ENCODE data around the gene ZNF541. TPM values are rescaled to one million over a fixed set of nuclear protein-coding genes. Genes with fewer than 3 reads are reported as not detected.

ZNF541 gene
- polyA plus RNA-seq, 1 donor from 2014 or later: not detected

GRCh38 chr19:47572635-47573034 lies 313 bp downstream of the ZNF541 start:
- TF ChIP-seq CTCF (IDR thresholded peaks at IDR 0.05; ENCODE audit: poor library complexity, severe bottlenecking): no peak
- TF ChIP-seq EZH2 (IDR thresholded peaks at IDR 0.05; ENCODE audit: borderline replicate concordance, insufficient read depth, low read length, poor library complexity, severe bottlenecking): no peak
- no peak for TF ChIP-seq EP300 (conservative IDR thresholded peaks at IDR 0.05; ENCODE audit: poor library complexity, severe bottlenecking)
- TF ChIP-seq REST (IDR thresholded peaks at IDR 0.05; ENCODE audit: borderline replicate concordance): no peak
- TF ChIP-seq POLR2AphosphoS5 (IDR thresholded peaks at IDR 0.05): no peak
- no peak for TF ChIP-seq TAF1 (IDR thresholded peaks at IDR 0.05; ENCODE audit: low read depth)
- no peak for TF ChIP-seq RAD21 (conservative IDR thresholded peaks at IDR 0.05)
- no peak for TF ChIP-seq SMC3 (conservative IDR thresholded peaks at IDR 0.05; ENCODE audit: poor library complexity)
- Histone ChIP-seq H3K9me3 (ENCODE audit: low read length) (no peaks in the 10 kb centered on the region), H3K9ac (ENCODE audit: low read length) (no peak overlapping the region), H3K36me3 (ENCODE audit: insufficient read depth, low read length) (no peaks in the 10 kb centered on the region), H3F3A (ENCODE audit: insufficient read depth, low read length, poor library complexity, severe bottlenecking) (no peaks in the 10 kb centered on the region), H4K20me1 (ENCODE audit: insufficient read depth) (no peaks in the 10 kb centered on the region), H3K4me3 (ENCODE audit: low read length) (no peak overlapping the region), H3K9me2 (ENCODE audit: insufficient read depth, low read length) (no peaks in the 10 kb centered on the region), H3K79me2 (replicated peaks; ENCODE audit: insufficient read depth, low read length) (no peaks in the 10 kb centered on the region), H2AFZ (ENCODE audit: low read depth, low read length) (no peak overlapping the region), H3K27ac (ENCODE audit: low read length) (no peak overlapping the region), H3K4me2 (ENCODE audit: low read length) (no peak overlapping the region), H3K27me3 (ENCODE audit: insufficient read depth, low read depth, low read length) (no peaks in the 10 kb centered on the region)

- Histone ChIP-seq H3K9me3 (ENCODE audit: low read length) (no peaks in the 10 kb centered on the region), H3K36me3 (ENCODE audit: insufficient read depth, low read length) (no peaks in the 10 kb centered on the region), H3K9me2 (ENCODE audit: insufficient read depth, low read length) (no peaks in the 10 kb centered on the region), H3K27ac (ENCODE audit: low read length) (no peak overlapping the region), H3K4me2 (ENCODE audit: low read length) (no peak overlapping the region), H2AFZ (ENCODE audit: low read depth, low read length) (no peak overlapping the region), H3F3A (ENCODE audit: insufficient read depth, low read length, poor library complexity, severe bottlenecking) (no peaks in the 10 kb centered on the region), H3K27me3 (ENCODE audit: insufficient read depth, low read depth, low read length) (no peaks in the 10 kb centered on the region), H3K4me3 (ENCODE audit: low read length) (no peak overlapping the region), H4K20me1 (ENCODE audit: insufficient read depth) (no peaks in the 10 kb centered on the region), H3K79me2 (replicated peaks; ENCODE audit: insufficient read depth, low read length) (no peaks in the 10 kb centered on the region), H3K9ac (ENCODE audit: low read length) (no peak overlapping the region)
- TF ChIP-seq MXI1 (conservative IDR thresholded peaks at IDR 0.05; ENCODE audit: poor library complexity, severe bottlenecking): no peak
- TF ChIP-seq POLR2AphosphoS5 (IDR thresholded peaks at IDR 0.05): no peak
- no peak for TF ChIP-seq SMC3 (conservative IDR thresholded peaks at IDR 0.05; ENCODE audit: poor library complexity)
- TF ChIP-seq EP300 (conservative IDR thresholded peaks at IDR 0.05; ENCODE audit: poor library complexity, severe bottlenecking): no peak
Measured at GRCh38 chr19:47569331-47569730, 3.6 kb downstream of the ZNF541 start.

- H3K36me3 ChIP-seq (ENCODE audit: insufficient read depth, low read length): no peaks in the 10 kb centered on the region
- H3K27ac ChIP-seq (ENCODE audit: low read length): no peak overlapping the region
- H3K4me3 ChIP-seq (ENCODE audit: low read length): no peak overlapping the region
- no peaks in the 10 kb centered on the region for H3K27me3 ChIP-seq (ENCODE audit: insufficient read depth, low read depth, low read length)
- no peaks in the 10 kb centered on the region for H4K20me1 ChIP-seq (ENCODE audit: insufficient read depth)
- no peak for TF ChIP-seq EP300 (conservative IDR thresholded peaks at IDR 0.05; ENCODE audit: poor library complexity, severe bottlenecking)
- no peak for TF ChIP-seq POLR2AphosphoS5 (IDR thresholded peaks at IDR 0.05)
- no peak for TF ChIP-seq SMC3 (conservative IDR thresholded peaks at IDR 0.05; ENCODE audit: poor library complexity)
- TF ChIP-seq EZH2 (IDR thresholded peaks at IDR 0.05; ENCODE audit: borderline replicate concordance, insufficient read depth, low read length, poor library complexity, severe bottlenecking): no peak
- no peak for TF ChIP-seq TAF1 (IDR thresholded peaks at IDR 0.05; ENCODE audit: low read depth)
- TF ChIP-seq REST (IDR thresholded peaks at IDR 0.05; ENCODE audit: borderline replicate concordance): no peak
- no peak for TF ChIP-seq CTCF (IDR thresholded peaks at IDR 0.05; ENCODE audit: poor library complexity, severe bottlenecking)
- no peak for TF ChIP-seq RAD21 (conservative IDR thresholded peaks at IDR 0.05)
- no peak for TF ChIP-seq MXI1 (conservative IDR thresholded peaks at IDR 0.05; ENCODE audit: poor library complexity, severe bottlenecking)
- H3F3A ChIP-seq (ENCODE audit: insufficient read depth, low read length, poor library complexity, severe bottlenecking): no peaks in the 10 kb centered on the region
- no peaks in the 10 kb centered on the region for H3K9me2 ChIP-seq (ENCODE audit: insufficient read depth, low read length)
- no peaks in the 10 kb centered on the region for H3K79me2 ChIP-seq (replicated peaks; ENCODE audit: insufficient read depth, low read length)
- no peak overlapping the region for H3K4me2 ChIP-seq (ENCODE audit: low read length)
- H3K9me3 ChIP-seq (ENCODE audit: low read length): no peaks in the 10 kb centered on the region
- H3K9ac ChIP-seq (ENCODE audit: low read length): no peak overlapping the region
- no peak overlapping the region for H2AFZ ChIP-seq (ENCODE audit: low read depth, low read length)
Measured at GRCh38 chr19:47564081-47564480, 8.9 kb downstream of the ZNF541 start.

All from neural cell (in vitro differentiated cells).